CD4-positive, alpha-beta memory T cell (primary cell): ENCODE measurements around the gene ZNF624. TPM values are rescaled to one million over a fixed set of nuclear protein-coding genes. Genes with fewer than 3 reads are reported as not detected.

Experiments used
- polyA plus RNA-seq, 2 donors: library from polyadenylated mRNA; unstranded; fragments of 300-500 nt; fragmentation: Illumina TruSeq; gene quantifications; one replicate each; pipeline ENCODE4 v1.2.3, GENCODE V29; 2021
- total RNA-seq, 2 experiments: library from RNA; stranded (reverse); gene quantifications; one replicate each; pipeline ENCODE4 v1.2.3, GENCODE V29; 2021

The ZNF624 gene
- total and polyA plus RNA-seq, 4 experiments from 2014 or later: 1.9 to 12.0 (median 7.4) TPM

Other genes with a start within 250 kb of the ZNF624 start
- 100 to 1,000 TPM in 1 of 2 experiments, 10 to 100 TPM in 1; 95.0 to 101 TPM for gene TRPV2, start 238.3 kb downstream of the ZNF624 start, total RNA-seq
- 100 to 1,000 TPM; 118 to 127 TPM for gene TRPV2, start 238.3 kb downstream of the ZNF624 start, polyA plus RNA-seq
- gene LRRC75A, start 161.7 kb downstream of the ZNF624 start, total RNA-seq: 1 to 10 TPM; 5.4 to 5.7 TPM
- gene LRRC75A, start 161.7 kb downstream of the ZNF624 start, polyA plus RNA-seq: 1 to 10 TPM in 1 of 2 donors, under 1 TPM in 1; 0.72 to 2.5 TPM
- 10 to 100 TPM; 16.7 to 17.9 TPM for gene ZNF287, start 84.6 kb downstream of the ZNF624 start, total RNA-seq
- gene ZNF287, start 84.6 kb downstream of the ZNF624 start, polyA plus RNA-seq: 10 to 100 TPM; 14.1 to 18.2 TPM
- 1 to 10 TPM; 8.4 to 9.9 TPM for gene CCDC144A, start 36.4 kb upstream of the ZNF624 start, total RNA-seq
- gene CCDC144A, start 36.4 kb upstream of the ZNF624 start, polyA plus RNA-seq: 1 to 10 TPM in 1 of 2 donors, not detected in 1; 3.2 TPM